ENCODE data around the gene EHMT2. TPM values are rescaled to one million over a fixed set of nuclear protein-coding genes. Genes with fewer than 3 reads are reported as not detected.

EHMT2 gene
- total RNA-seq, 1 experiment from 2014 or later, result 84.0 TPM

DNA sequence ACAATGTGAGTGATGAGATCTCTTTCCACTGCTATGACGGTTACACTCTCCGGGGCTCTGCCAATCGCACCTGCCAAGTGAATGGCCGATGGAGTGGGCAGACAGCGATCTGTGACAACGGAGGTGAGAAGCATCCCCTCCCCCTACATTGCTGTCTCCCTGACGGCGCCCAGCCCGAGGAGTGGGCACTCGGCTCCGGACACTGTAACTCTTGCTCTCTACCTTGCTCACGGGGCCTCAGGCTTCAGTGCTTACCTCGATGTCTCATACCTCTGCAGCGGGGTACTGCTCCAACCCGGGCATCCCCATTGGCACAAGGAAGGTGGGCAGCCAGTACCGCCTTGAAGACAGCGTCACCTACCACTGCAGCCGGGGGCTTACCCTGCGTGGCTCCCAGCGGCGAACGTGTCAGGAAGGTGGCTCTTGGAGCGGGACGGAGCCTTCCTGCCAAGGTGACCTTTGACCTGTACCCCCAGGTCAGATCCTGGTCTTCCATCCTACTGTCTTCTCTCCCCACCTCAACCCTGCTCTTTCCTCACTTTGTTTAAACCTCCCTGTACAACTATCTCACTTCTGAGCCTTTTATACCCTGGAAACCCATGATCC is 49.7 kb upstream of the EHMT2 start:
- ATAC-seq (no peak), DNase-seq (ENCODE audit: low read depth, low spot score) (no peak)
- POLR2A ChIA-PET, result no interaction called here
- Histone ChIP-seq H3K9me2 (ENCODE audit: insufficient read depth) (no peaks in the 10 kb centered on the region; the same call in 1 of the 2 replicates), H3K27me3 (ENCODE audit: insufficient read depth, low read length) (no peaks in the 10 kb centered on the region), H3K9ac (ENCODE audit: low read length) (no peak overlapping the region), H3K27ac (ENCODE audit: low read depth, low read length) (no peak overlapping the region), H3K4me1 (ENCODE audit: control insufficient read depth in 1 of 2, insufficient read depth in 2 of 2, low read length in 2 of 2) (peaks cover 7 to 37% of the 10 kb centered on the region in 2 experiments; a peak in 3 of 4 replicates), H3K9me3 (ENCODE audit: control insufficient read depth in 1 of 2, insufficient read depth in 1 of 2, low read depth in 1 of 2, low read length in 2 of 2) (no peaks in the 10 kb centered on the region), H3K79me2 (ENCODE audit: insufficient read depth, low read length) (no peaks in the 10 kb centered on the region), H3K4me2 (ENCODE audit: low read length) (no peak overlapping the region), H3K4me3 (replicated peaks in 1 of 2; ENCODE audit: low read depth in 1 of 2, low read length in 2 of 2) (no peak overlapping the region), H2AFZ (ENCODE audit: low read depth, low read length, poor library complexity, severe bottlenecking) (no peak overlapping the region), H3K36me3 (ENCODE audit: control insufficient read depth in 1 of 2, insufficient read depth in 2 of 2, low read length in 2 of 2) (peaks cover 3 to 11% of the 10 kb centered on the region in 2 experiments; a peak in 2 of 4 replicates), H4K20me1 (ENCODE audit: insufficient read depth) (no peaks in the 10 kb centered on the region)
- intact Hi-C loops (cut with micrococcal nuclease), result no loop called here
- BruUV-seq (replicated peaks), result no TSS peak
- RAD21 ChIA-PET (ENCODE audit: low non-redundant PET in 1 of 2, low total read pairs in 2 of 2, uncharacterized antibody in 2 of 2, unreplicated experiment in 2 of 2), result no interaction called here
- CTCF ChIA-PET, result no interaction called here
- no peak for TF ChIP-seq ZNF274 (IDR thresholded peaks at IDR 0.05; ENCODE audit: low read depth, low read length)
- TF ChIP-seq, protein P1, sequence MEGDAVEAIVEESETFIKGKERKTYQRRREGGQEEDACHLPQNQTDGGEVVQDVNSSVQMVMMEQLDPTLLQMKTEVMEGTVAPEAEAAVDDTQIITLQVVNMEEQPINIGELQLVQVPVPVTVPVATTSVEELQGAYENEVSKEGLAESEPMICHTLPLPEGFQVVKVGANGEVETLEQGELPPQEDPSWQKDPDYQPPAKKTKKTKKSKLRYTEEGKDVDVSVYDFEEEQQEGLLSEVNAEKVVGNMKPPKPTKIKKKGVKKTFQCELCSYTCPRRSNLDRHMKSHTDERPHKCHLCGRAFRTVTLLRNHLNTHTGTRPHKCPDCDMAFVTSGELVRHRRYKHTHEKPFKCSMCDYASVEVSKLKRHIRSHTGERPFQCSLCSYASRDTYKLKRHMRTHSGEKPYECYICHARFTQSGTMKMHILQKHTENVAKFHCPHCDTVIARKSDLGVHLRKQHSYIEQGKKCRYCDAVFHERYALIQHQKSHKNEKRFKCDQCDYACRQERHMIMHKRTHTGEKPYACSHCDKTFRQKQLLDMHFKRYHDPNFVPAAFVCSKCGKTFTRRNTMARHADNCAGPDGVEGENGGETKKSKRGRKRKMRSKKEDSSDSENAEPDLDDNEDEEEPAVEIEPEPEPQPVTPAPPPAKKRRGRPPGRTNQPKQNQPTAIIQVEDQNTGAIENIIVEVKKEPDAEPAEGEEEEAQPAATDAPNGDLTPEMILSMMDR (IDR thresholded peaks at IDR 0.05 in 2 of 3, conservative IDR thresholded peaks at IDR 0.05 in 1 of 3; ENCODE audit: borderline replicate concordance in 1 of 3, insufficient read depth in 1 of 3, low read depth in 2 of 3, low read length in 2 of 3), result no peak
- TF ChIP-seq, protein P2, sequence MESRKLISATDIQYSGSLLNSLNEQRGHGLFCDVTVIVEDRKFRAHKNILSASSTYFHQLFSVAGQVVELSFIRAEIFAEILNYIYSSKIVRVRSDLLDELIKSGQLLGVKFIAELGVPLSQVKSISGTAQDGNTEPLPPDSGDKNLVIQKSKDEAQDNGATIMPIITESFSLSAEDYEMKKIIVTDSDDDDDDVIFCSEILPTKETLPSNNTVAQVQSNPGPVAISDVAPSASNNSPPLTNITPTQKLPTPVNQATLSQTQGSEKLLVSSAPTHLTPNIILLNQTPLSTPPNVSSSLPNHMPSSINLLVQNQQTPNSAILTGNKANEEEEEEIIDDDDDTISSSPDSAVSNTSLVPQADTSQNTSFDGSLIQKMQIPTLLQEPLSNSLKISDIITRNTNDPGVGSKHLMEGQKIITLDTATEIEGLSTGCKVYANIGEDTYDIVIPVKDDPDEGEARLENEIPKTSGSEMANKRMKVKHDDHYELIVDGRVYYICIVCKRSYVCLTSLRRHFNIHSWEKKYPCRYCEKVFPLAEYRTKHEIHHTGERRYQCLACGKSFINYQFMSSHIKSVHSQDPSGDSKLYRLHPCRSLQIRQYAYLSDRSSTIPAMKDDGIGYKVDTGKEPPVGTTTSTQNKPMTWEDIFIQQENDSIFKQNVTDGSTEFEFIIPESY (IDR thresholded peaks at IDR 0.05; ENCODE audit: extremely low read depth, insufficient replicate concordance, low read length), result no peak
- TF ChIP-seq POLR2A (IDR thresholded peaks at IDR 0.05; ENCODE audit: borderline replicate concordance, extremely low read depth, insufficient read depth, insufficient read length), result no peak
- no peak for TF ChIP-seq EGR1 (IDR thresholded peaks at IDR 0.05; ENCODE audit: low read depth)
- TF ChIP-seq YY1 (IDR thresholded peaks at IDR 0.05; ENCODE audit: extremely low read depth, insufficient replicate concordance, low read depth, low read length), result no peak

Data from HCT116 (cell line).